ENCODE data around the gene HBEGF.

The HBEGF gene, protein sequence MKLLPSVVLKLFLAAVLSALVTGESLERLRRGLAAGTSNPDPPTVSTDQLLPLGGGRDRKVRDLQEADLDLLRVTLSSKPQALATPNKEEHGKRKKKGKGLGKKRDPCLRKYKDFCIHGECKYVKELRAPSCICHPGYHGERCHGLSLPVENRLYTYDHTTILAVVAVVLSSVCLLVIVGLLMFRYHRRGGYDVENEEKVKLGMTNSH

DNA sequence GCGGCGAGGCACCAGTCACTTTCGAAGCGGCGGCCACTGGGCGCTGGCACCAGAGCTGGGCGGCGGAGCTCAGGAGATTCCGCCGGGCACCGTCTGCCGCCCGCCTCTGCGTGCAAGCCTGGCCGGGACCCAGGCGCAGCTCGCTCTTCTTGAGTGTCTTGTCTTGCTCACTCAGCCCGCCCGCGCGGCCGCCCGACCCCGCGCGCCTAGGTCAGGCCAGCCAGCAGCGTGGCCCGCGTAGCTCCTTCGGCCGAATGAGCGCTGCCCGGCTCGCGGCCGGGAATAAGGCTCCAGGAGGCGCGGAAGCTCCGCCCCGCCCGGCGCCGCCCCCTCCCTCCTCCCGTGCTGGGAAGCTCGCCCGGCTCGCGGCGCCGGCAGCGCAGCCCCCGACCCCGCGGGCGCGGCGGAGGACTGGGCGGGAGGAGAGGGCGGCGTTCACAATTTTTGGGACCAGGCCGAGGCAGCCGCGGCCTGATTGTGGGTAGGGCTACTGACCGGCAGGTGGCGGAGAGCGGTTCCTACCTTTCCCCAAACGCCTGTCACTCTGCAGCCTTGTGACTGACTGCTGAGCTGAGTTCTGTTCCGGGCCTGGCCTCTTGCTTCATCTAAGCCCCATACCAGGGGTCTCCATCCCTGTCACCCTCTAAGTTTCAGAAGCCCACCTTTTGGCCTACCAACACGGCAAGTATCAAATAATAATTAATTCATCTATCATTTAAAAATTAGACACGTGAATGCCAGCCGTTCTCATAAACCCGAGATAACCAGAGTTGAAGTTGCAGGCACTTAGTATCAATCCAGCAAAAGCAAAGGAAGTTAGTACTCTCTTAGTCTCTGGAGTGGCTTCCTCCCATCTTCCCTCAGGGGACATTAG is at the start of gene HBEGF:
Gene HBEGF (minus strand): TSS at position 256 of the 874 bp plus-strand sequence. CDS start 275 bp downstream, outside the sequence.
- in situ Hi-C loops (cut with HindIII; ENCODE audit: low sequenced_read_pairs): loop anchor here (5.0 kb wide), 1 partner anchor 34 kb away; no protein-coding TSS in a partner anchor

DNA sequence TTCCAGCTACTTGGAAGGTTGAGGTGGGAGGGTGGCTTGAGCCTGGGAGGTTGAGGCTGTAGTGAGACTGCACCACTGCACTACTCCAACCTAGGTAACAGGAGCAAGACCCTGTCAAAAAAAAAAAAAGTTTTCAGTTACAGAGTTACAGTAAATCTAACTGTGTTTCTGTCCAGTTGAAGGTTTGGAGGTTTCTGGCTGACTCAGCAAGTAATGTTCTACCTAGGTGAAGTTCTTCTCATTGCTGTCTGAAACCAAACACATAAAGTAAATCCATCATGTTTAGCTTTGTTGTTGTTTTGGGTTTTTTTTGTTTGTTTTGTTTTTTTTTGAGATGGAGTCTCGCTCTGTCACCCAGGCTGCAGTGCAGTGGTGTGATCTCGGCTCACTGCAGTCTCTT is 47.3 kb upstream of the HBEGF start:
- in situ Hi-C loops (cut with HindIII; ENCODE audit: low sequenced_read_pairs): no loop called here

DNA sequence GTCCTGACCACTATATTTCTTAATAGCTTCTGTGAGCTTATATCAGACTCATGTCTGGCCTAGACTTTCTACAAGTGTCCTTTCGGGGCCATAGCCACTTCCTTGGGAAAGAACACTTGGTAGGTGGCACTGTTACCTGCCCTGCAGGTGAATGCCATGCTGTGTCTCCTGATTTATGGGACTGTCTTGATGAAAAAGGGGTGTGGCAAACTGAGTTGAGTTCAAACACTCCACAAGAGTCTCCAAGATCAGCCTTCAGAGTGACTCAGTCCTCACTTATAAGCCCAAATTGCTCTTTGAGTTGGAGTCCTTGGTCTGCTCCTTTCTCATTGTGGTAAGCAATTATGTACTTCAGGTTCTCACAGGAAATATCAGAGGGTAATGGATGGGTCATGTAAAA is 45.3 kb upstream of the HBEGF start:
- in situ Hi-C loops (cut with HindIII; ENCODE audit: low sequenced_read_pairs): no loop called here

DNA sequence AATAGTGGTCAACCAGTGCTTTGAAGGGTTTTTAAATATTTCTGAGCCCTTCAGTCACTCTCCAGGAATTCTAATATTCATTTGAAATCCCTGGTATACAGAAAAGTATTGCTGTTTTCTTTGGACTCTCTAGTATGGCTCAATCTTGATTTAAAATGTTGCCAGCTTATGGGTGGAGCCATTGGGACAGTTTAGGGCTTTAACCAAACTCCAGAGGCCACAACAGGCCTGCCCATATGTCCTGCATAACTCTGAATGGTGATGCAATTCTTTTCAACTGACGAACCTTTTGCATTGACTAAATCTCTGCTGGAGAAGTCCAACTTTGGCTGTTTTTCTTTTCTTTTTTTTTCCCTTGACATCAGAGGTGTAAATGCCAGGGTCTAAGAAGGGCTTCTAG is 44.9 kb upstream of the HBEGF start:
- in situ Hi-C loops (cut with HindIII; ENCODE audit: low sequenced_read_pairs): no loop called here

DNA sequence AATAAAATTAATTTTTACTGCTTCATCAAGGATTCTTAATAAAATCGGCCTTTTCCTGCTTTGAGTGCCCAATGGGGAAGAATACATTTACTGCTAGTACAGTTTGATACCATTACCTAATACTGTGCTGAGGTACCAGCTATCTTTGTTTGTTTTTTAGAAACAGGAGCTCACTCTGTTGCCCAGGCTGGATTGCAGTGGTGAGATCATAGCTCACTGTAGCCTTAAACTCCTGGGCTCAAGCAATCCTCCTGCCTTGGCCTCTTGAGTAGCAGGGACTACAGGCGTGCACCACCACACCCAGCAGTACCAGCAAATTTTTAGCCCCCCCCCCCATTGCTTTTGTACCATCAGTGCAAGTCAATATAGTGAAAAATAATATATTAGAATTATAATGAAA is 41.6 kb upstream of the HBEGF start:
- in situ Hi-C loops (cut with HindIII; ENCODE audit: low sequenced_read_pairs): no loop called here

DNA sequence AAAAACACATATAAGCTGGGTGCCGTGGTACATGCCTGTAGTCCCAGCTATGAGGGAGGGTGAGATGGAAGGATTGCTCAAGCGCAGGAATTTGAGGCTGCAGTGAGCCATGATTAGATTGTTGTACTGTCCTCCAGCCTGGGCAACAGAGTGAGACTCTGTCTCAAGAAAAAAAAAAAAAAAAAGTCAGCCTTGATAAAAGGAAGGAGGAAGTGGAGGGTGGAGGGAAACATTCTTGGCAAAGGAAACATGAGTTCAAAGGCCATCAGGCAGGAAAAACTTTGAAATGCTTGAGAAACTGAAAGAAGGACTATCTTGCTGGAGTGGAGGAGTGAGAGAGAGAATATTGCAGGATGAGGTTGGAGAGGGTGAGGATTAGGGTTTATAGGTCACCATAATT is 36.9 kb upstream of the HBEGF start:
- in situ Hi-C loops (cut with HindIII; ENCODE audit: low sequenced_read_pairs): no loop called here

DNA sequence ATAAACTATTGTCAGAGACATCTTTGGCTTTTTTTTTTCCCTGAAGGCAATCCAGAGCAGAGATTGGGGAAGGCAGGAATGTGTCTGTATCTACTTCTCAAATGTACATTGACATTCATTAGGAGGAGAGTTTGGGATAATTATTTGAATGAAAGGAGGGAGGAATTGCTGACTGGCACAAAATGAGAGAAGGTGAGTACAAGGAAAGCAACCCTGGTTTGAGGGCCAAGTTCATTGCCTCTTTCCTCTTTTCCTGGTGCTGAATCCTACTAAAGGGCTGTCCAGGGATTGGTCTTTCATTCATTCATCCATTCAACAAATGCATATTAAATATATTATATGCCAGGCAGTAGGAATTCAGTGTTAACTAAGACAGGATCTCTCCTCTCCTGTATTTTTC is 36.5 kb upstream of the HBEGF start:
- in situ Hi-C loops (cut with HindIII; ENCODE audit: low sequenced_read_pairs): no loop called here

DNA sequence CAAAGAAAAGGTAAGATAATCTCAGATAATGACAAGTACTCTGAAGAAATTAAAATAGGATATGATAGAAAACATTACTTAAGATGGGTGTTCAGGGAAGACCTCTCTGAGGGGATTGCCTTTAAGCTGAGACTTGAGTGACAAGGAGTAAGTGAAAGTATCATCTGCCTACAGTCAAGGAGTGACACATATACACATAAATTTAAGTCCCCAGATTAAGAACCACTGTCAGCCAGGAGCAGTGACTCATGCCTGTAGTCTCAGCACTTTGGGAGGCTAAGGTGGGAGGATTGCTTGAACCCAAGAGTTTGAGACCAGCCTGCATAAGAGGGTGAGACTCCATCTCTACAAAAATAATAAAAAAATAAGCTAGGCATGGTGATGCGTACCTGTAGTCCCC is 35.6 kb upstream of the HBEGF start:
- in situ Hi-C loops (cut with HindIII; ENCODE audit: low sequenced_read_pairs): no loop called here

DNA sequence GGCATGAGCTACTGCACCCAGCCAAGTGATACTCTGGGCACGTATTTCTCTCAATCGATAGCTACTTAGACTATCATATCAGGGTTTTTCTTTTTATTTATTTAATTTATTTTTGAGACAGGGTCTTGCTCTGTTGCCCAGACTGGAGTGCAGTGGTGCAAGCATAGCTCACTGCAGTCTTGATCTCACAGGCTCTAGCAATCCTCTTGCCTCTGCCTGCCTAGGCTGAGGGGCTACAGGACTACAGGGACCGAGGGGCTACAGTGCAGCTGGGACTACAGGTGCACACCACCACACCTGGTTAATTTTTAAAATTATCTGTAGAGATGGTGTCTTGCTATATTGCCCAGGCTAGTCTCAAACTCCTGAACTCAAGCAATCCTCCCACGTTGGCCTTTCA is 34.9 kb upstream of the HBEGF start:
- in situ Hi-C loops (cut with HindIII; ENCODE audit: low sequenced_read_pairs): no loop called here

DNA sequence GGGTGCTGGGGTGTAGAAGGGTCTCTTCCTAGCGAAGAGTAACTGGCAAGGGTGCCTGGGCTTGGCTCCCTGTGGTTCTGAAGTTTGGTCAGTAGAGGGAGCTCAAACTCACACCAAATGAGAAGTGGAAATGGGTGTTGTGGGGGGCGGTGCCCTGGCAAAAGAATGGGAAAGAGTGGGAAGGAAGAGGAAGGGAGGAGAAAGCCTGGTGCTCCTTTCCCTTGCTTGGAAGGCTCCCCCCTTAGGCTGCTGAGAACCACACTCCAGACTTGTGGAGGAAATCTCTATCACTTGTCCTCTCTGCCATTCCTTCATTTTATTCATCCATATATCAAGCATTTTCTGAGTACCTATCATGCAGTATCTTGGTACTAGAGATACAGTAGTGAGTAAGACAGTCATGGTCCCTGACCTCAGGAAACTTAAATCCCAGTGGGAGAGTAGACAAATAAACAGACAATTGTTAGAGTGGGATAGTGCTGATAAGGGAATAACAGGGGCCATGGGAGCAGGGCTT is 26.6 kb upstream of the HBEGF start:
- in situ Hi-C loops (cut with HindIII; ENCODE audit: low sequenced_read_pairs): no loop called here

DNA sequence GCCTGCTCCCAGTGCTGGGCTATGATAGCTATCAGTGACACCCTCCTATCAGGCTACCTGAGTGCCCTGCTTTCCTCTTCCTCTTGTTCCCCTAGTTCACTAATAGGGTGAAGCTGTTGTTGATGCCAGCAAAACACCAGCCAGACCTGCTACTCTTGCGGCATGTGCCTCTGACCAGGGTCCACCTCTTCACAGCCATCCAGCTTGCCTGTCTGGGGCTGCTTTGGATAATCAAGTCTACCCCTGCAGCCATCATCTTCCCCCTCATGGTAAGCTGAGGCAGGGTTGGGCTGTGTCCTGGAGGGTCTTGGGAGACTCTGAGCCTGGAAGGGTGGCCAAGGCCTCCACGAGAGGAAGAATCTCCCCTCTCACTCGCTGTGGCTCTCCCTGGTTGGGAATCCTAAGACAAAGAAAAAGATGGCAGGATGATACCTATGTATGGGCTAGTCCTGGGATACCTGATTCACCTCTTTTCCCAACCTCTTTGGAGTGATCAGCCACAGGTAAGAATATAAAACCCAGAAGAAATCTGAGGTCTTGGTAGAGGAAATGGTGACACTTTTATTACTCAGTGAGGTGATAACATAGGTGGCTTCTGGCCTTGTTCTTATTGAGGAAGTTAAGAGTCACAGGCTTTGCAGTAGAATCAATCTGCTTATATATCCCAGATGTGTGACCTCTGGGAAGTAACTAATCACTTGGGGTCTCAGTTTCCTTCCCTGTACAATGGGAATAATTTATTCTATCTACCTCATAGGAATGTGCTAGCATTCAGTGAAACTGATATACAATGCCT is 25.2 kb upstream of the HBEGF start:
- in situ Hi-C loops (cut with HindIII; ENCODE audit: low sequenced_read_pairs): no loop called here

DNA sequence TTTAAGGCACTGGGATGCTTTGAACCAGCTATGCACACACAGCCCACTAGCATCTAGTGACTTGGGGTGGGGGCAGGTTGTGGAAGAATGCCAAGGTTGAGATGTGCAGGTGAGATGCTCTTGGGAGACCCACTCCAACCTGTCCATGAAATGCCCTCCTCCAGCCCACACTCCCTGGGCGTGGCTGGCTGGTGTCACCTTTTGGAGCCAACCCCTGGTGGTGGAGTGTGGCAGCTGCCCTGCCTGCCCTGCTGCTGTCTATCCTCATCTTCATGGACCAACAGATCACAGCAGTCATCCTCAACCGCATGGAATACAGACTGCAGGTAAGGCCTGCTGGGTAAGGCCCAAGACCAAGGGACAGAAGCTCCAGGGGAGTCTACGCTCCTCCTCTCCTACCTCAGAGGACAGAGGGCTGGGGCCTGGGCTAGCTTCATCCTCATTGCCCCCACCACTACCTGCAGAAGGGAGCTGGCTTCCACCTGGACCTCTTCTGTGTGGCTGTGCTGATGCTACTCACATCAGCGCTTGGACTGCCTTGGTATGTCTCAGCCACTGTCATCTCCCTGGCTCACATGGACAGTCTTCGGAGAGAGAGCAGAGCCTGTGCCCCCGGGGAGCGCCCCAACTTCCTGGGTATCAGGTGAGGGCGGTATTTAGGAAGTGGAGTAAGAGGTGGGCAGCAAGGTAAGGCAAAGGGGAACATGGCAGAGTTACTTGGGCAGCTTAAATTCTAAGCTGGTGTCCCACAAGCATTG is 21.0 kb upstream of the HBEGF start:
- in situ Hi-C loops (cut with HindIII; ENCODE audit: low sequenced_read_pairs): no loop called here

DNA sequence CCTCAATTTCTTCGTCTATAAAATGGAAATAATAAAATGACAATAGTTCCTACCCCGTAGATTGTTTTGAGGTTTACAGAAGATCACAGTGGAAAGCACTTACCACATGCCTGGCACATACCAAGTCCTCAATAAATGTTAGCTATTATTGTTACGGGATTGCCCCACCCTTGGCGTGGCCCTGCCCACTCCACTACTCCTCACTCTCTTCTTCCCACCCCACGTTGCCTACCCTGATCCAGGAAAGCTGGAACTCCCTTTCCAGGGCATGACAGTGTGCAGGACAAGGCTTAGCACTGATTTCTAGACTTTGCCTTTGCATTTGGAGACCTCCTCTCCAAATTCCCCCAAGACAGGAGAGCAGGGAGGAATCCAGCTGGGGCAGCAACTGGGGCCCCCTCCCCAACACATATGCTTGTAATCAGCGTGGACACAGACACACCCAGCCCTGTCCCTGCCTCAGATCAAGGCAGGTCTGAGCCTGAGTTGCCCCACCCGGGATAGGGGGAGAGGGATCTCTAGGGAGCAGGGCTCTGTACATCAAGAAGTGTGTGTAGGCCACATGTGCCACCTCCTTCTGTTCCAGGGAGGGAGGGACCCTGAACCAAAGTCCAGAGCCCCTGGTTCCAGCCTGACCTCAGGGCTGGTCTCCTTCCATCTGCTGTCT is 20.3 kb upstream of the HBEGF start:
- in situ Hi-C loops (cut with HindIII; ENCODE audit: low sequenced_read_pairs): no loop called here

DNA sequence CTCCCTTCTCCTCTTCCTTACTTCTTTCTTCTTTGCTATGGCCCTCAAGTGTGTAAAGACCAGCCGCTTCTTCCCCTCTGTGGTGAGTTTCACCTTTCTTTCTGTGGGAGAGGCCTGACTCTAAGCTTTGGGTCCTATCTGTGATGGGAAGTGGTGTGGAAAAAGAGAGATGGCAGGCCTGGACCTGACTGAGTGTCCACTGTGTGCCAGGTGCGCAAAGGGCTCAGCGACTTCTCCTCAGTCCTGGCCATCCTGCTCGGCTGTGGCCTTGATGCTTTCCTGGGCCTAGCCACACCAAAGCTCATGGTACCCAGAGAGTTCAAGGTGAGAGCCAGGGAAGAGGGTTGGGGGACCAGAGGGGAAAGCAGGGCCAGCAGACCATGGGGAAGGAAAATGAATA is 19.5 kb upstream of the HBEGF start:
- in situ Hi-C loops (cut with HindIII; ENCODE audit: low sequenced_read_pairs): no loop called here

DNA sequence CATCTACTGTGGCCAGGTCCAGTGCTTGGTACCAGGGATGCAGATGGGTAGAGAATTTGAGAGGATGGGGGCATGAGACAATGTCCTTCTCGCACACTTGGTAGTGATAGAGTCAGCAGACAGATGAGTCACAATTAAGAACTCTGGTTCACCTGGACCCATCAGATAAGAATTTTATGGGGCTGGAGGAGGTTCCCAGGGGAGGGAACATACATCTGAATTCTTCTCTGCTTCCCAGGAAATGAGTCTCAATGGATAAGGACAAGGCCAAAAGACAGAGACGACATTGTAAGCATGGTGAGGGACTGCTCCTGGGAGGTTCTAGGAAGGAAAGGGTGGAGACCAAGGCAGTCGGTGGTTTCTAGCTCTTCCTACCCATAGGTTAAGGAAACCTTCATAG is 18.9 kb upstream of the HBEGF start:
- in situ Hi-C loops (cut with HindIII; ENCODE audit: low sequenced_read_pairs): no loop called here

DNA sequence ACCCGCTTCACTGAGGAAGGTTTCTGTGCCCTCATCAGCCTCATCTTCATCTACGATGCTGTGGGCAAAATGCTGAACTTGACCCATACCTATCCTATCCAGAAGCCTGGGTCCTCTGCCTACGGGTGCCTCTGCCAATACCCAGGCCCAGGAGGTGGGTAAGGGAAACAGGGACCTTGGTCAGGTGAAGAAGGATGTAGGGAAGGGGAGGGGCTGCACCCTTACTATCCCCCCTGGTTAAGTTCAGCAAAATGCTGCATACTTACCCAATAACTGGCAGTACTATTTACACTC is 18.0 kb upstream of the HBEGF start:
- in situ Hi-C loops (cut with HindIII; ENCODE audit: low sequenced_read_pairs): no loop called here

DNA sequence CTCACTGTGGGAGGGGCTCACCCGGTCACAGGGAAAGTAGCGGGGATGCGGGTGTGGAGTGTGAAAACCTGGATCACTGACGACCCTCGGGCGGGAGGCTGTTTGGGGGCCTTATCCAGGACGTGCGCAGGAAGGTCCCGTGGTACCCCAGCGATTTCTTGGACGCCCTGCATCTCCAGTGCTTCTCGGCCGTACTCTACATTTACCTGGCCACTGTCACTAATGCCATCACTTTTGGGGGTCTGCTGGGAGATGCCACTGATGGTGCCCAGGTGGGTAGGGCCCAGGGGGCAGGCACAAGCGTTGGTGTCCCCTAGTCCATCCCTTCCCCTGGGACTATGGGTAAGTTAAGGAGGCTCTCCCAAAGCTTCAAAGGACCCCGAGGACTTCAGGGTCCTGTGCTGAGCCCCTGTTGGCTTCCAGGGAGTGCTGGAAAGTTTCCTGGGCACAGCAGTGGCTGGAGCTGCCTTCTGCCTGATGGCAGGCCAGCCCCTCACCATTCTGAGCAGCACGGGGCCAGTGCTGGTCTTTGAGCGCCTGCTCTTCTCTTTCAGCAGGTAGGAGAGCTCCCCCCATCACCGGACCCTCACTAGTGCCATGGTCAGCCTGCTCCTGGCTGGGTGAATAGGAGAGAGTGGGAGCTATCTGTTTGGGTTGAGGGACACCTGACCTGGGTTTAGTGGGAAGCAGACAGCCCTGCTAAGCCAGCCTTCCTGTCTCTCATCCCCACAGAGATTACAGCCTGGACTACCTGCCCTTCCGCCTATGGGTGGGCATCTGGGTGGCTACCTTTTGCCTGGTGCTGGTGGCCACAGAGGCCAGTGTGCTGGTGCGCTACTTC is 17.4 kb upstream of the HBEGF start:
- in situ Hi-C loops (cut with HindIII; ENCODE audit: low sequenced_read_pairs): no loop called here

DNA sequence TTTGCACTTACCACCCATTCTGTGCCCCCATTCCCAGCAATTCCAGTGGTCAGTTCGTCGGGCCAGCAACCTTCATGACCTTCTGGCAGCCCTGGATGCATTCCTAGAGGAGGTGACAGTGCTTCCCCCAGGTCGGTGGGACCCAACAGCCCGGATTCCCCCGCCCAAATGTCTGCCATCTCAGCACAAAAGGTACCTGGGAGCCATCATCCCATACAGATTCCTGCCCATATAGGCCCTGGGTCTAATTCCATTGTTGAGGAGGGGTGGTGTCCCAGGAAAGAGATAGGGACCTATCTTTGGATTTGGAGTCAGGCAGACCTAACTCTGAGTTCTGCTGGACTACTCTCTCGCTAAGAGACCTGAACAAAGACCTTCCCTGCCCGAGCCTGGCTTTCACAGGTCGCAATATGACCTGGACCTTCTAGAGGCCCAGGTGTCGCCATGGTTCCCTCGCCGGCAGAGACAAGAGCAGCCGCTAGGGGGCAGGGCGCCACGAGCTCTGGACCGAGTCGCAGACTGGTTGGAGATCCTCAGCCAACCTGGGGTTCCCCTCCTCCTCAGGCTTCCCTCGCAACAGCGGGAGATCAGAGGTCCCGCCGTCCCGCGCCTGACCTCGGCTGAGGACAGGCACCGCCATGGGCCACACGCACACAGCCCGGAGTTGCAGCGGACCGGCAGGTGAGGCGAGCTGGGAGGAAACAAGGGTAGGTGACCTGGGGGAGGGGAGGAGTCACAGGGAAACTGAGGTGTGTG is 16.6 kb upstream of the HBEGF start:
- in situ Hi-C loops (cut with HindIII; ENCODE audit: low sequenced_read_pairs): no loop called here

DNA sequence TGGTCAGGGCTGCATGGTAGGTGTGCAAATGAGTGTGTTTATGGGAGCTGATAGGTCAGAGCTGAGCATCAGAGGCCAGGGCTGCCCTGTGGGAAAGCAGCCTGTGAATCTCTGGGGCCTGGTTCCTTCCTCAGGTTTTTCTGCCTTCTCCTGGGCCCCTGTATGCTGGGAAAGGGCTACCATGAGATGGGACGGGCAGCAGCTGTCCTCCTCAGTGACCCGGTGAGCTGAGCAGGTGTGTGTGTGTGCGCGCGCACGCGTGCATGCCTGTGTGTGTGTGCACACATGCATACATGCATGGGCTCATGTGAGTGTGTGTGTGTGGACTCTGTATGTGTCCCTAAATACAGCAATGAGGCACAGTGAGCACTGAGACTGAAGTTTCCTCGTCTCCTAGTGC is 15.9 kb upstream of the HBEGF start:
- in situ Hi-C loops (cut with HindIII; ENCODE audit: low sequenced_read_pairs): no loop called here
